CD14-positive monocyte (primary cell): Measurements from ENCODE around the gene RAF1. TPM values are rescaled to one million over a fixed set of nuclear protein-coding genes. Genes with fewer than 3 reads are reported as not detected.

Experiments
- DNase-seq, 3 donors: peaks; one replicate each; pipeline ENCODE4 v3.0.0-alpha.2; 2011 to 2022
- H2AFZ ChIP-seq: 2 replicates; pipeline ENCODE4 v1.6.0; 2012; ENCODE audit warnings: mild to moderate bottlenecking, low read depth, low read length, inconsistent platforms; ENCODE audit not compliant: insufficient read depth, poor library complexity, severe bottlenecking
- H3K27ac ChIP-seq, 2 donors: 1 replicate in 1 of 2; 2 replicates in 1 of 2; pipeline ENCODE4 v1.5.1; 2012 to 2013; ENCODE audit warnings: low read length in 2 of 2, control low read depth in 1 of 2, inconsistent platforms in 1 of 2, low read depth in 1 of 2, mild to moderate bottlenecking in 1 of 2
- H3K27me3 ChIP-seq, 2 donors: one replicate each; pipeline versions ENCODE4 v1.6.0 to v1.6.1; 2011 to 2013; ENCODE audit warnings: low read length in 2 of 2; ENCODE audit not compliant: control insufficient read depth in 2 of 2, insufficient read depth in 2 of 2
- H3K36me3 ChIP-seq, 2 donors: replicated peaks in 1 of 2; 1 replicate in 1 of 2; 2 replicates in 1 of 2; pipeline versions ENCODE4 v1.5.1 to v1.6.1; 2012 to 2013; ENCODE audit warnings: low read length in 2 of 2, control low read depth in 1 of 2, inconsistent platforms in 1 of 2, mild to moderate bottlenecking in 1 of 2; ENCODE audit not compliant: insufficient read depth in 2 of 2, control insufficient read depth in 1 of 2
- H3K4me1 ChIP-seq, 2 donors: 1 replicate in 1 of 2; 2 replicates in 1 of 2; pipeline versions ENCODE4 v1.5.1 to v1.6.1; 2012 to 2013; ENCODE audit warnings: low read length in 2 of 2, control low read depth in 1 of 2, inconsistent platforms in 1 of 2, mild to moderate bottlenecking in 1 of 2, moderate library complexity in 1 of 2; ENCODE audit not compliant: insufficient read depth in 2 of 2, control insufficient read depth in 1 of 2
- H3K4me2 ChIP-seq: replicated peaks from 2 replicates; pipeline ENCODE3; 2012; ENCODE audit warnings: low read length, moderate library complexity, mild to moderate bottlenecking; ENCODE audit not compliant: poor library complexity, severe bottlenecking; ENCODE audit errors: extremely low read depth
- H3K4me3 ChIP-seq, 3 experiments: fragments of 200-600 bp in 1 of 3; sonication (generic) in 1 of 3; replicated peaks in 1 of 3; 1 replicate in 2 of 3; 2 replicates in 1 of 3; pipeline ENCODE4 v1.5.1; 2011 to 2013; ENCODE audit warnings: low read length in 3 of 3, mild to moderate bottlenecking in 3 of 3, control low read depth in 2 of 3, low read depth in 2 of 3, inconsistent platforms in 1 of 3, moderate library complexity in 1 of 3
- H3K79me2 ChIP-seq: 2 replicates; pipeline ENCODE4 v1.6.0; 2012; ENCODE audit warnings: mild to moderate bottlenecking, control low read depth, inconsistent platforms, low read length, moderate library complexity; ENCODE audit not compliant: insufficient read depth
- H3K9ac ChIP-seq: 2 replicates; pipeline ENCODE4 v1.6.0; 2017; ENCODE audit warnings: low read length, mild to moderate bottlenecking; ENCODE audit not compliant: insufficient read depth, poor library complexity, severe bottlenecking
- H3K9me3 ChIP-seq, 2 donors: replicated peaks in 1 of 2; 1 replicate in 1 of 2; 2 replicates in 1 of 2; pipeline versions ENCODE4 v1.5.1 to v1.6.1; 2012 to 2013; ENCODE audit warnings: low read length in 2 of 2, control low read depth in 1 of 2; ENCODE audit not compliant: control insufficient read depth in 1 of 2, insufficient read depth in 1 of 2
- H4K20me1 ChIP-seq: 2 replicates; pipeline ENCODE4 v1.6.0; 2012; ENCODE audit warnings: mild to moderate bottlenecking, low read length, control low read depth, moderate library complexity; ENCODE audit not compliant: insufficient read depth
- H3K27ac Mint-ChIP-seq, 7 donors: one replicate each; pipeline ENCODE4 v1.8.0; 2020; ENCODE audit warnings: mild to moderate bottlenecking in 7 of 7, mixed read lengths in 7 of 7, moderate library complexity in 6 of 7, inconsistent platforms in 2 of 7
- H3K27me3 Mint-ChIP-seq, 3 donors: one replicate each; pipeline ENCODE4 v1.8.0; 2021 to 2022; ENCODE audit warnings: low read depth in 3 of 3, mild to moderate bottlenecking in 3 of 3, mixed read lengths in 3 of 3, moderate library complexity in 3 of 3, inconsistent platforms in 1 of 3
- H3K36me3 Mint-ChIP-seq, 2 donors: one replicate each; pipeline ENCODE4 v1.8.0; 2020; ENCODE audit warnings: mixed read lengths in 2 of 2, inconsistent platforms in 1 of 2, mild to moderate bottlenecking in 1 of 2
- H3K4me1 Mint-ChIP-seq: one replicate; pipeline ENCODE4 v1.8.0; 2020; ENCODE audit warnings: mild to moderate bottlenecking, mixed read lengths
- H3K4me3 Mint-ChIP-seq, 2 donors: one replicate each; pipeline ENCODE4 v1.8.0; 2020; ENCODE audit warnings: mild to moderate bottlenecking in 2 of 2, mixed read lengths in 2 of 2, moderate library complexity in 1 of 2
- H3K9me3 Mint-ChIP-seq, 7 donors: one replicate each; pipeline ENCODE4 v1.8.0; 2020 to 2022; ENCODE audit warnings: mixed read lengths in 7 of 7, mild to moderate bottlenecking in 6 of 7, moderate library complexity in 6 of 7, inconsistent platforms in 2 of 7
- CTCF ChIP-seq: fragments of 200-600 bp; IDR thresholded peaks from one replicate; pipeline ENCODE4 v1.8.0; 2022; ENCODE audit warnings: antibody characterized with exemption, mild to moderate bottlenecking
- whole genome bisulfite sequencing: methylation state at CpG from one replicate; pipeline ENCODE4 v1.1.5; 2013; ENCODE audit warnings: missing lambda C conversion rate; ENCODE audit not compliant: insufficient coverage; 5-methylcytosine and 5-hydroxymethylcytosine counted together
- intact Hi-C, 2 donors: fragments of 100-400 bp; cut with micrococcal nuclease; formaldehyde crosslinking; loops; one replicate each; pipeline versions ENCODE4 v1.15.0 to v1.15.1; 2023
- polyA plus RNA-seq, 3 donors: library from polyadenylated mRNA; depleted of rRNA in 1 of 3; unstranded in 2 of 3; stranded (reverse) in 1 of 3; fragments of 300-500 nt in 2 of 3; fragments of >200 nt in 1 of 3; fragmentation: Illumina TruSeq in 2 of 3; gene quantifications; 1 replicate in 2 of 3; 2 replicates in 1 of 3; pipeline ENCODE4 v1.2.3, GENCODE V29; 2012 to 2021

The RAF1 gene
- polyA plus RNA-seq, 3 donors: 73.0 to 181 (median 79.5) TPM

GRCh38 chr3:12553921-12554391, 110.0 kb downstream of the RAF1 start:
- Histone ChIP-seq H3K36me3 (no peaks in the 10 kb centered on the region), H3K4me3 (peak overlapping the region; percentile 20 to 66 (median 33)), H3K9me3 (no peaks in the 10 kb centered on the region), H3K4me2 (peak overlapping the region; percentile 73), H4K20me1 (peaks cover 6% of the 10 kb centered on the region), H3K4me1 (peaks cover 25 to 28% of the 10 kb centered on the region in 2 donors), H3K27me3 (peaks cover 2 to 7% of the 10 kb centered on the region in 2 donors), H3K27ac (peak overlapping the region in 1 of 2 donors; percentile 11), H3K79me2 (peaks cover 19% of the 10 kb centered on the region), H2AFZ (peak overlapping the region; percentile 79), H3K9ac (peak overlapping the region; percentile 44)
- Mint-ChIP-seq H3K27me3 (peaks cover 34 to 55% (median 36%) of the 10 kb centered on the region in 3 donors), H3K9me3 (peaks cover 0 to 2% (median 0%) of the 10 kb centered on the region in 7 donors), H3K36me3 (no peaks in the 10 kb centered on the region), H3K4me3 (peak overlapping the region; percentile 81 to 92), H3K4me1 (peaks cover 31% of the 10 kb centered on the region), H3K27ac (peak overlapping the region in 2 of 7 donors; percentile 80 to 83)
- WGBS: 5% methylated on average over 20 of the region's 26 CpGs
- intact Hi-C loops: no loop called here
- peak in 1 of 3 donors; percentile 38 for DNase-seq
- no peak for TF ChIP-seq CTCF

- Histone ChIP-seq H3K27me3 (peaks cover 2 to 7% of the 10 kb centered on the region in 2 donors), H3K27ac (no peak overlapping the region), H4K20me1 (no peaks in the 10 kb centered on the region), H3K4me3 (no peak overlapping the region), H3K9me3 (no peaks in the 10 kb centered on the region), H2AFZ (no peak overlapping the region), H3K4me2 (no peak overlapping the region), H3K36me3 (no peaks in the 10 kb centered on the region), H3K9ac (no peak overlapping the region), H3K79me2 (no peaks in the 10 kb centered on the region), H3K4me1 (peaks cover 0 to 8% of the 10 kb centered on the region in 2 donors)
- Mint-ChIP-seq H3K4me1 (peaks cover 12% of the 10 kb centered on the region), H3K36me3 (no peaks in the 10 kb centered on the region), H3K27ac (no peak overlapping the region), H3K27me3 (peaks cover 32 to 46% (median 36%) of the 10 kb centered on the region in 3 donors), H3K4me3 (peak overlapping the region; percentile 11 to 34), H3K9me3 (peaks cover 0 to 2% (median 0%) of the 10 kb centered on the region in 7 donors)
- intact Hi-C loops: no loop called here
- WGBS: 94% methylated on average over 4 of the region's 7 CpGs
- no peak for DNase-seq
- no peak for TF ChIP-seq CTCF
These were observed 113.8 kb downstream of the RAF1 start for GRCh38 chr3:12549971-12550760.
